Brain microvascular endothelial cell (primary cell): ENCODE data around the gene IGFBP6.

Experiments
- DNase-seq: peaks from one replicate; pipeline ENCODE4 v3.0.0-alpha.2; 2020
- H3K27ac ChIP-seq: fragments of 250-450 bp; sonication (Bioruptor Pico); 2 replicates; pipeline ENCODE4 v1.5.1; 2020; ENCODE audit warnings: mild to moderate bottlenecking, moderate library complexity
- H3K27me3 ChIP-seq: fragments of 250-450 bp; sonication (Bioruptor Pico); replicated peaks from 2 replicates; pipeline ENCODE4 v1.5.1; 2020; ENCODE audit warnings: mild to moderate bottlenecking
- H3K36me3 ChIP-seq: fragments of 250-450 bp; sonication (Bioruptor Pico); replicated peaks from 2 replicates; pipeline ENCODE4 v1.5.1; 2020; ENCODE audit warnings: mild to moderate bottlenecking
- H3K4me3 ChIP-seq: 2 replicates; pipeline ENCODE4 v1.5.1; 2011; ENCODE audit warnings: low read depth, mild to moderate bottlenecking, control low read depth, low read length, moderate library complexity
- CTCF ChIP-seq: IDR thresholded peaks from 2 replicates; pipeline ENCODE4 v1.5.1; 2011; ENCODE audit warnings: low read depth, mild to moderate bottlenecking, moderate library complexity, low read length, control low read depth, inconsistent platforms; ENCODE audit errors: missing control alignments
- in situ Hi-C: cut with HindIII; loops from 2 replicates; pipeline ENCODE4 v1.10.0; 2017; ENCODE audit warnings: low sequenced_read_pairs, low pct_ligation_motif_present

Gene IGFBP6

GRCh38 chr12:53069621-53070410 is 27.7 kb upstream of the IGFBP6 start:
- peaks cover 31% of the 10 kb centered on the region for H3K36me3 ChIP-seq
- no peaks in the 10 kb centered on the region for H3K27me3 ChIP-seq
- no peak for TF ChIP-seq CTCF
- no peak for DNase-seq
- H3K27ac ChIP-seq = no peak overlapping the region
- H3K4me3 ChIP-seq = no peak overlapping the region
- in situ Hi-C loops = no loop called here

DNA sequence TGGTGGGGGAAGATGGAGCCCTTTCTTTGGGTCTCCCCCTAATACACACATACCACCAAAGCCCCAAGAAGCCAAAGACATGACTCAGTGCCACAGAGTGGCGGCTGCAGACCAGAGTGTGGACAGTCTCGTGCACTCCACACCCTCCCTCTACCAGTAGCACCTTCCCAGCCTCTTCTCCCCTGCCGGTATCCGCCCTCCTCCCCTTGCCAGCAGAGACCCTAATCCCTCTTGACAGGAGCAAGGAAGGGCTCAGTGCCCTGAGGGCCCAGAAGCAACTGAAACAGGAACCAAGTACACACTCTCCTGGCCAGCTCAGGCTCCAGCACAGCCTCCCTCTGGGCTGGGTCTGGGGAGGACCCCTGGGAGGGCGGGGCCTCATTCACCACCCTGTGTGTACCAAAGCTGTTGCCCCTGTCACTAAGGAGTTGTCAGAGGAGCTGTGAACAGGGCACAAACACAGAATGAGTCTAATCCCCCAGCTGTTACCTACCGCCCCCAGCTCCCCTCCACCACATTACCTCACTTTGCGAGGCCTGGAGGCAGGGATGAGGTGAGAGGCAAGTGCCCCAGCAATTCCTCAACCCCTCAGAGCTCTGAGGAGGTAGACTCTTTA is 26.5 kb upstream of the IGFBP6 start:
- H3K27ac ChIP-seq = no peak overlapping the region
- no peak for TF ChIP-seq CTCF
- in situ Hi-C loops = no loop called here
- peaks cover 27% of the 10 kb centered on the region for H3K36me3 ChIP-seq
- no peak overlapping the region for H3K4me3 ChIP-seq
- no peaks in the 10 kb centered on the region for H3K27me3 ChIP-seq
- DNase-seq = no peak

DNA sequence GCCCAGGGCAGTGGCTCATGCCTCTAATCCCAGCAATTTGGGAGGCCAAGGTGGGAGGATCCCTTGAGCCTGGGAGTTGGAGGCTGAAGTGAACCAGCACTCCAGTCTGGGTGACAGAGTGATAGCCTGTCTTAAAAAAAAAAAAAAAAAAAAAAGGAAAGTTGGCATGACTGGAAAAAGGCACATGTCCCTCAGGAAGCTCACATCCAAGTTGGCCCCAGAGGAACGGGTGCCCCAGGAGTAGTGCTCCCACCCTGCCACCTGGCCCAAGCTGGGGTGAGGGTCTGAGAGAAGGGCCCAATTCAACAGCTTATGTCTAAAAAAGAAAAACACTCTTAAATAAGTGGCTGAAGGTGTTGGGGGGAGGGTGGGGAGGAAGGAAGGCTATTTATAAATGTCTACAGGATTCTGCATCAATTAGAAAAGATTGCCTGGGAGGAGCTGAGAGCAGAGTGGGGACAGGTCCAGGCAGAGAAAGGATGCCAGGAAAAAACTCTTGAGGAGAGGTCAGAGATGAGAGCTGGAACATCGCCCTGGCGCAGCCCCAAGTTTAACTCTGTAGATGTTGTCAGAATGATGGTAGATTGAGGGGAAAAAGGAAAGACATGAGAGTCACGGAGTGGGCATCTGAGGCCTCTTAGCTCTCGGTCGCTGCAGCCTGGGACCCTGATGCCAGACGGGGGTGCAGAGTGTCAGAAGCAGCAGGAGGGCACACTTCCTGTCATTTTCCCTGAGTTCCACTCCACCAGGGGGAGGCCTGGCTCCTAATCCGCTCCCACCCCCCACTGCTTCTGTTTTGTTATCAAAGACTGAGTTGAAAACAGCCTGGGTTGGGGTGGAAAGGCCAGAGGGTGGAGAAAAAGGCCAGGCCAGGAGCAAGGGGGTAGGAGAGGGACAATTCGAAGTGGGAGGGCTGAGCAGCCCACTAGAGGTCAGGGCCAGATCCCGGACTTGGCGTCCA is 25.6 kb upstream of the IGFBP6 start:
- Histone ChIP-seq H3K4me3 (no peak overlapping the region), H3K36me3 (peaks cover 28% of the 10 kb centered on the region), H3K27me3 (no peaks in the 10 kb centered on the region), H3K27ac (peak overlapping the region; percentile 1)
- in situ Hi-C loops = no loop called here
- no peak for DNase-seq
- TF ChIP-seq CTCF = peak; percentile 59

DNA sequence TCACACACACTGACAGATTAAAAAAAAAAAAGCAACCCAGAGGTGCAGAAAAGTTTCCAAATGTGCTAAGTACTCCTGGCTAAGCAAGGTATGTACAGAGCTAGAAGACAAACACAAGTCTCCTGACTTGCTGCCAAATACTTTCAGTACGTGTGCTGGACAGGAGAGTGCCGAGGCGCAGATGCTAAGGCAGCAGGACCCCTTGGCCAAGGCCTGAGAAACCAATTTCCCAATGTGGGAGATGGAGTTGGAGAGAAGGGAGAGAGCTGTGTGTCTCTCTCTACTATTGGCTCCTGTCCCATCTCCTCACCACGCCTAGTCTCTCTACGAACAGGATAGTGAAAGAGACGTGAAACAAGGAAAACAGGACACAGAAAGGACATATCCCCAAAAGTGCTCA is 23.6 kb upstream of the IGFBP6 start:
- DNase-seq = no peak
- TF ChIP-seq CTCF = no peak
- peaks cover 28% of the 10 kb centered on the region for H3K36me3 ChIP-seq

DNA sequence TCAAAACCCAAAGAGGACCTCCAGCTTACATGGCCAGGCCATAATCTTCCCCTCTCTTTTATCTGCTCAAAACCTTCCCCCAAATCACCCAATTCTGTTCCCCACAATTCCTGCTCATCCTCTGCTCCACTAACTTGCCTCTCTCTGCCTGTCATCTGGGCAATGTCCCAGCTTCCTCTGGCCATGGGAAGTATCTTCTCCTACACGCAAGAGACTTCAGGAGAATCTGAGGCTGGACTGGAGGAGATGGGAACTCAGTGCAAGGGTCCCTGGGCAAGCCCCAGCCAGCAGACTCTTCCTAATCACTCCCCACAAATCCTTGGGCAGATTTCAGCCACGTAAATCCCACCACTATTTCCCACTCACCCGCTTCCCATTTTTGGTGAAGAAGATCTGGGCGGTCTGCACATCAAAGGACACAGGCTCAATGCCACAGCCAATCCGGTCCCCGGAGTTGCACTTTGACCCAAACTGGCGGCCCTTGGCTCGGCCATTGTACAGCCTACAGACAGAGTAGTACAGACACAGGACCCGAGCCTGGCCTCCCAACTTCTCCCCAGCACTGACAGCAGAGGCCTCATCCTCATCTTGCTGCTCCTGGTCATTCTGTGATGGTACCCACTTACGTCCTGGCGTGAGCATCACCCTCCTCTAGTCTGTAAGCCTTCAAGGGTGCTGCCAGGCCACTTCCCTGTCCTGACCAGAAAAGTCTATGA is 23.0 kb upstream of the IGFBP6 start:
- Histone ChIP-seq H3K4me3 (no peak overlapping the region), H3K27ac (no peak overlapping the region), H3K27me3 (no peaks in the 10 kb centered on the region), H3K36me3 (peaks cover 28% of the 10 kb centered on the region)
- in situ Hi-C loops = no loop called here
- no peak for DNase-seq
- TF ChIP-seq CTCF = no peak

More for the DNA sequence above, 23.6 kb upstream of the IGFBP6 start:
- no peaks in the 10 kb centered on the region for H3K27me3 ChIP-seq
- H3K27ac ChIP-seq = no peak overlapping the region
- in situ Hi-C loops = no loop called here
- no peak overlapping the region for H3K4me3 ChIP-seq
